NCI-H460 (cell line): ENCODE data around the gene MAPK8IP3. TPM values are rescaled to one million over a fixed set of nuclear protein-coding genes. Genes with fewer than 3 reads are reported as not detected.

Experiments
- DNase-seq: peaks from one replicate; pipeline ENCODE4 v3.0.0-alpha.2; 2016; ENCODE audit warnings: low read depth; ENCODE audit errors: extremely low read depth
- total RNA-seq: library from RNA; depleted of rRNA; stranded (reverse); fragments of >200 nt; shearing (Covaris generic); gene quantifications from 2 replicates; pipeline ENCODE4 v1.2.3, GENCODE V29; 2014

Gene MAPK8IP3
- total RNA-seq, 1 experiment from 2014 or later, result 23.0 TPM

GRCh38 chr16:1772908-1773702, 67.1 kb downstream of the MAPK8IP3 start, which contains the start of gene MRPS34:
Gene MRPS34, minus strand, starts transcription at chr16:1773134. Its CDS starts 15 bp downstream, at chr16:1773119.
- peak; percentile 79 for DNase-seq

GRCh38 chr16:1773703-1774447, 67.9 kb downstream of the MAPK8IP3 start:
- no peak for DNase-seq

GRCh38 chr16:1774448-1774780, 68.4 kb downstream of the MAPK8IP3 start:
- no peak for DNase-seq

GRCh38 chr16:1775006-1775845, 69.2 kb downstream of the MAPK8IP3 start:
- DNase-seq, result no peak

GRCh38 chr16:1775846-1776671, 70.1 kb downstream of the MAPK8IP3 start:
- no peak for DNase-seq

- no peak for DNase-seq
Measured at GRCh38 chr16:1776672-1776955, 70.6 kb downstream of the MAPK8IP3 start.

GRCh38 chr16:1776991-1777374, 71.0 kb downstream of the MAPK8IP3 start:
- DNase-seq, result no peak

- no peak for DNase-seq
Measured at GRCh38 chr16:1777375-1778199, 71.6 kb downstream of the MAPK8IP3 start.

- DNase-seq, result no peak
Measured at GRCh38 chr16:1778200-1779179, 72.5 kb downstream of the MAPK8IP3 start.

- no peak for DNase-seq
Measured at GRCh38 chr16:1779234-1779701, 73.3 kb downstream of the MAPK8IP3 start.

GRCh38 chr16:1779741-1780676, 74.0 kb downstream of the MAPK8IP3 start:
- DNase-seq, result no peak

- DNase-seq, result no peak
Measured at GRCh38 chr16:1780677-1781072, 74.7 kb downstream of the MAPK8IP3 start.

- no peak for DNase-seq
Measured at GRCh38 chr16:1781254-1781653, 75.3 kb downstream of the MAPK8IP3 start.

GRCh38 chr16:1781758-1782407, 75.9 kb downstream of the MAPK8IP3 start:
- no peak for DNase-seq

GRCh38 chr16:1782408-1783264, 76.6 kb downstream of the MAPK8IP3 start, which contains the start of the genes NUBP2 and SPSB3:
Gene NUBP2, plus strand, starts transcription at chr16:1782960. Its CDS starts 61 bp downstream, at chr16:1783021.
Gene SPSB3, minus strand, starts transcription at chr16:1782571. Its CDS starts 1,088 bp downstream, at chr16:1781483.
- DNase-seq, result peak; percentile 100
